Activated T-cell treated with anti-CD3 and anti-CD28 coated beads, Interleukin-2, amount 50 U/mL, for 48 hours (primary cell): ENCODE data around the gene CEP85.

Experiments used
- DNase-seq, 2 experiments: peaks; one replicate each; pipeline ENCODE4 v3.0.0-alpha.2; 2020

CEP85 gene

GRCh38 chr1:26278724-26279455, 44.9 kb downstream of the CEP85 start:
- DNase-seq, result peak; percentile 70 to 72

- peak; percentile 88 to 91 for DNase-seq
Observed at GRCh38 chr1:26279456-26280332, 45.7 kb downstream of the CEP85 start, which contains the start of gene SH3BGRL3. SH3BGRL3 (plus strand) TSS chr1:26280086; CDS start chr1:26280156, 70 bp downstream.

GRCh38 chr1:26280333-26281042, 46.5 kb downstream of the CEP85 start:
- peak in 1 of 2 experiments; percentile 30 for DNase-seq

GRCh38 chr1:26281091-26281958, 47.3 kb downstream of the CEP85 start:
- DNase-seq, result peak; percentile 38 to 46

GRCh38 chr1:26281971-26282370, 48.0 kb downstream of the CEP85 start:
- peak in 1 of 2 experiments; percentile 26 for DNase-seq

- DNase-seq, result peak in 1 of 2 experiments; percentile 32
Observed at GRCh38 chr1:26282401-26282918, 48.5 kb downstream of the CEP85 start.

- DNase-seq, result peak; percentile 34 to 46
Observed at GRCh38 chr1:26283279-26283853, 49.4 kb downstream of the CEP85 start.

- DNase-seq, result peak in 1 of 2 experiments; percentile 38
Observed at GRCh38 chr1:26283871-26284596, 50.0 kb downstream of the CEP85 start.

- DNase-seq, result peak; percentile 96
Observed at GRCh38 chr1:26284597-26285347, 50.8 kb downstream of the CEP85 start.

- DNase-seq, result peak; percentile 76 to 78
Observed at GRCh38 chr1:26285366-26286063, 51.5 kb downstream of the CEP85 start.

GRCh38 chr1:26286064-26286416, 52.0 kb downstream of the CEP85 start:
- DNase-seq, result no peak

- DNase-seq, result peak; percentile 76 to 78
Observed at GRCh38 chr1:26287033-26287711, 53.2 kb downstream of the CEP85 start.

GRCh38 chr1:26287811-26288210, 53.8 kb downstream of the CEP85 start:
- DNase-seq, result peak in 1 of 2 experiments; percentile 37

- peak; percentile 80 to 83 for DNase-seq
Observed at GRCh38 chr1:26288311-26288941, 54.4 kb downstream of the CEP85 start.

- peak; percentile 59 to 67 for DNase-seq
Observed at GRCh38 chr1:26289158-26290059, 55.4 kb downstream of the CEP85 start.

- DNase-seq, result no peak
Observed at GRCh38 chr1:26290122-26290881, 56.3 kb downstream of the CEP85 start.
